Naive thymus-derived CD4-positive, alpha-beta T cell (primary cell): ENCODE measurements around the gene CYP4A22. TPM values are rescaled to one million over a fixed set of nuclear protein-coding genes. Genes with fewer than 3 reads are reported as not detected.
"Not testable (repeated sequence)": the region's sequence is repeated elsewhere in the genome, so short reads cannot be mapped to it uniquely, and the experiment has no call there.

Experiments used
- ATAC-seq: fragments of 150-1000 bp; cut with Tn5 transposase; 2 replicates; pipeline ENCODE4 v1.10.0; 2021; ENCODE audit warnings: mild to moderate bottlenecking, moderate library complexity
- CTCF ChIA-PET: fragments of 350-600 bp; sonication (Branson Sonifier 250); formaldehyde crosslinking; loops from one replicate; lab custom pipeline; 2021; ENCODE audit warnings: antibody characterized with exemption; lab: Charles Lee
- POLR2A ChIA-PET: fragments of 350-600 bp; sonication (Branson Sonifier 250); formaldehyde crosslinking; loops from one replicate; lab custom pipeline; 2021; ENCODE audit warnings: antibody characterized with exemption, inconsistent platforms; lab: Charles Lee
- DNase-seq, 9 donors: peaks; one replicate each; pipeline versions ENCODE4 v3.0.0 to v3.0.0-alpha.2; 2020 to 2022; ENCODE audit warnings: mixed read lengths in 1 of 9
- H3K27ac ChIP-seq: one replicate; pipeline ENCODE4 v1.7.0; 2013; ENCODE audit warnings: mild to moderate bottlenecking, low read depth, low read length, moderate library complexity
- H3K27me3 ChIP-seq, 2 donors: one replicate each; pipeline ENCODE4 v1.7.0; 2013; ENCODE audit warnings: low read length in 2 of 2, mild to moderate bottlenecking in 2 of 2, moderate library complexity in 2 of 2; ENCODE audit not compliant: control insufficient read depth in 2 of 2, insufficient read depth in 2 of 2
- H3K36me3 ChIP-seq, 3 experiments: 1 replicate in 2 of 3; 2 replicates in 1 of 3; pipeline ENCODE4 v1.7.0; 2013; ENCODE audit warnings: low read length in 3 of 3, mild to moderate bottlenecking in 3 of 3, moderate library complexity in 1 of 3; ENCODE audit not compliant: insufficient read depth in 3 of 3, control insufficient read depth in 2 of 3
- H3K4me1 ChIP-seq, 2 donors: one replicate each; pipeline ENCODE4 v1.7.0; 2013; ENCODE audit warnings: low read length in 2 of 2, mild to moderate bottlenecking in 2 of 2, moderate library complexity in 1 of 2; ENCODE audit not compliant: control insufficient read depth in 2 of 2, insufficient read depth in 2 of 2
- H3K4me3 ChIP-seq: 2 replicates; pipeline ENCODE4 v1.7.0; 2013; ENCODE audit warnings: mild to moderate bottlenecking, low read length
- H3K9me3 ChIP-seq, 3 experiments: 1 replicate in 2 of 3; 2 replicates in 1 of 3; pipeline ENCODE4 v1.7.0; 2013; ENCODE audit warnings: low read length in 3 of 3; ENCODE audit not compliant: control insufficient read depth in 2 of 3
- H3K27ac Mint-ChIP-seq, 9 donors: one replicate each; pipeline ENCODE4 v1.8.0; 2020 to 2022; ENCODE audit warnings: mixed read lengths in 9 of 9, mild to moderate bottlenecking in 8 of 9, moderate library complexity in 5 of 9, inconsistent platforms in 2 of 9
- H3K27me3 Mint-ChIP-seq, 5 donors: one replicate each; pipeline ENCODE4 v1.8.0; 2021 to 2022; ENCODE audit warnings: mixed read lengths in 5 of 5, mild to moderate bottlenecking in 1 of 5
- H3K36me3 Mint-ChIP-seq, 5 donors: one replicate each; pipeline ENCODE4 v1.8.0; 2020 to 2022; ENCODE audit warnings: mixed read lengths in 5 of 5, mild to moderate bottlenecking in 3 of 5, inconsistent platforms in 1 of 5
- H3K4me1 Mint-ChIP-seq, 7 donors: one replicate each; pipeline ENCODE4 v1.8.0; 2020 to 2022; ENCODE audit warnings: mixed read lengths in 7 of 7, mild to moderate bottlenecking in 3 of 7, inconsistent platforms in 1 of 7
- H3K4me3 Mint-ChIP-seq, 10 donors: one replicate each; pipeline ENCODE4 v1.8.0; 2020 to 2022; ENCODE audit warnings: mild to moderate bottlenecking in 10 of 10, mixed read lengths in 10 of 10, moderate library complexity in 6 of 10, inconsistent platforms in 2 of 10
- H3K9me3 Mint-ChIP-seq, 11 donors: one replicate each; pipeline ENCODE4 v1.8.0; 2020 to 2022; ENCODE audit warnings: mixed read lengths in 11 of 11, mild to moderate bottlenecking in 4 of 11, inconsistent platforms in 1 of 11, moderate library complexity in 1 of 11
- intact Hi-C, 2 donors: fragments of 100-400 bp; cut with micrococcal nuclease; formaldehyde crosslinking; loops; one replicate each; pipeline ENCODE4 v1.15.1; 2023
- polyA plus RNA-seq, 2 donors: library from polyadenylated mRNA; unstranded; fragments of 300-500 nt; fragmentation: Illumina TruSeq; gene quantifications; one replicate each; pipeline ENCODE4 v1.2.3, GENCODE V29; 2021
- total RNA-seq, 6 experiments: library from RNA in 5 of 6; stranded (reverse) in 5 of 6; gene quantifications; 1 replicate in 5 of 6; 2 replicates in 1 of 6; pipeline ENCODE4 v1.2.3 and lab custom pipeline; 2021 to 2026

The CYP4A22 gene
- total and polyA plus RNA-seq, 7 experiments from 2014 or later: not detected

DNA sequence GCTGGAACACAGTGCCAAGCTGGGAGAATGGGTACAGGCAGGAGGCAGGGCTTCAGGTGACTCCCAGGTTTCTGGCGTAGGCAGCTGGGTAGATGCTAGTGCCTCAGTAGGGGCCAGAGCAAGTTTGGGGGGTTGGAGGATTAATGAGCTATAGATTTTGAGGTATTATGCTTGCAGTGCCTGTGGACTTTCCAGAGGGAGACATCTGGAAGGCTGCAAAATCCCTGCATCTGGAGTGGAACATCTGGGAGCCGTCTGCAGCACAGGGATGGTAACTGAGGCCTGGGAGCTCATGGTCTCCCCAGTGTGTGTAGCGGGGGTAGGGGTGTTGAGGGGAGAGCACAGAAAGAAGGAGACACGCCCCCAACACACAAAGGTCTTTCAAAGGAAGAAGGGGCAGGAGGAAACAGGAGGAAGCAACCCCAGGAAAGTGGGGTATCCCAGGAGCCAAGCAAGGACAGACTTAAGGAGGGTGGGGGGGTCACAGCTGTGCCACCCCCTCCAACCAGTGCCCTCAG lies 54.8 kb downstream of the CYP4A22 start:
- intact Hi-C loops: loop anchor here (2.0 kb wide), 2 partner anchors 71 to 233 kb away; no protein-coding TSS in a partner anchor
- no peaks in the 10 kb centered on the region for H3K4me1 ChIP-seq

GRCh38 chr1:47192458-47193384 lies 55.5 kb downstream of the CYP4A22 start:
- Mint-ChIP-seq H3K27ac (peak overlapping the region in 1 of 9 donors; percentile 48), H3K9me3 (peaks cover 0 to 2% (median 0%) of the 10 kb centered on the region in 11 donors), H3K4me3 (no peak overlapping the region), H3K36me3 (no peaks in the 10 kb centered on the region), H3K27me3 (peaks cover 7 to 20% (median 9%) of the 10 kb centered on the region in 5 donors), H3K4me1 (peaks cover 0 to 2% (median 0%) of the 10 kb centered on the region in 7 donors)
- Histone ChIP-seq H3K4me3 (no peak overlapping the region), H3K36me3 (no peaks in the 10 kb centered on the region), H3K9me3 (no peaks in the 10 kb centered on the region), H3K27me3 (no peaks in the 10 kb centered on the region), H3K4me1 (no peaks in the 10 kb centered on the region), H3K27ac (no peak overlapping the region)
- peak; percentile 84 for ATAC-seq
- peak; percentile 25 to 72 (median 53) for DNase-seq
- intact Hi-C loops: loop anchor here (1.0 to 2.0 kb wide), 5 partner anchors 70 to 534 kb away; no protein-coding TSS in a partner anchor
- ChIA-PET POLR2A (no interaction called here), CTCF (interaction anchor here (0.5 to 3.1 kb wide), 12 partner anchors 8 to 533 kb away, joined by 3 to 23 read pairs (median 6); no protein-coding TSS in a partner anchor)

More for the DNA sequence above, 54.8 kb downstream of the CYP4A22 start:
- peaks cover 0 to 2% (median 0%) of the 10 kb centered on the region in 11 donors for H3K9me3 Mint-ChIP-seq
- ChIA-PET POLR2A (no interaction called here), CTCF (interaction anchor here (0.6 to 3.1 kb wide), 5 partner anchors 8 to 520 kb away, joined by 3 to 23 read pairs (median 6); no protein-coding TSS in a partner anchor)
- peaks cover 7 to 17% (median 7%) of the 10 kb centered on the region in 5 donors for H3K27me3 Mint-ChIP-seq
- H3K27me3 ChIP-seq: no peaks in the 10 kb centered on the region
- no peak overlapping the region for H3K4me3 ChIP-seq
- no peak overlapping the region for H3K27ac ChIP-seq
- H3K9me3 ChIP-seq: no peaks in the 10 kb centered on the region
- peaks cover 0 to 2% (median 0%) of the 10 kb centered on the region in 7 donors for H3K4me1 Mint-ChIP-seq
- no peak overlapping the region for H3K27ac Mint-ChIP-seq
- H3K4me3 Mint-ChIP-seq: no peak overlapping the region
- no peak for ATAC-seq
- H3K36me3 Mint-ChIP-seq: no peaks in the 10 kb centered on the region
- DNase-seq: no peak
- no peaks in the 10 kb centered on the region for H3K36me3 ChIP-seq

GRCh38 chr1:47193496-47193895 lies 56.3 kb downstream of the CYP4A22 start:
- H3K27ac ChIP-seq, H3K36me3 ChIP-seq, ATAC-seq, H3K4me3 Mint-ChIP-seq, H3K9me3 ChIP-seq, H3K27me3 ChIP-seq, DNase-seq, H3K4me3 ChIP-seq, H3K36me3 Mint-ChIP-seq, H3K9me3 Mint-ChIP-seq, H3K4me1 Mint-ChIP-seq, H3K27ac Mint-ChIP-seq, H3K4me1 ChIP-seq, POLR2A ChIA-PET: not testable (repeated sequence)
- intact Hi-C loops: loop anchor here (1.0 to 2.0 kb wide), 5 partner anchors 69 to 533 kb away; no protein-coding TSS in a partner anchor
- H3K27me3 Mint-ChIP-seq: peaks cover 13 to 28% (median 16%) of the 10 kb centered on the region in 5 donors
- CTCF ChIA-PET: interaction anchor here (0.5 to 3.1 kb wide), 12 partner anchors 8 to 533 kb away, joined by 3 to 23 read pairs (median 6); no protein-coding TSS in a partner anchor

- no peak for ATAC-seq
Measured at GRCh38 chr1:47194311-47194710, 57.1 kb downstream of the CYP4A22 start.

GRCh38 chr1:47195981-47196380 lies 58.7 kb downstream of the CYP4A22 start:
- H3K27ac Mint-ChIP-seq, H3K4me3 Mint-ChIP-seq, H3K27ac ChIP-seq, H3K9me3 Mint-ChIP-seq, H3K4me3 ChIP-seq, H3K4me1 ChIP-seq, CTCF ChIA-PET, DNase-seq, POLR2A ChIA-PET, ATAC-seq, H3K9me3 ChIP-seq, H3K36me3 Mint-ChIP-seq, H3K27me3 ChIP-seq, intact Hi-C loops, H3K4me1 Mint-ChIP-seq, H3K36me3 ChIP-seq: not testable (repeated sequence)
- peaks cover 31 to 47% (median 37%) of the 10 kb centered on the region in 5 donors for H3K27me3 Mint-ChIP-seq

More at GRCh38 chr1:47194311-47194710, 57.1 kb downstream of the CYP4A22 start:
- H3K9me3 Mint-ChIP-seq: peaks cover 0 to 2% (median 0%) of the 10 kb centered on the region in 11 donors
- ChIA-PET CTCF (interaction anchor here (0.8 to 3.1 kb wide), 4 partner anchors 10 to 531 kb away, joined by 3 to 23 read pairs (median 3); partner anchors contain the start of gene ATPAF1), POLR2A (no interaction called here)
- Histone ChIP-seq H3K27me3 (no peaks in the 10 kb centered on the region), H3K4me1 (no peaks in the 10 kb centered on the region), H3K27ac (no peak overlapping the region), H3K36me3 (no peaks in the 10 kb centered on the region), H3K4me3 (no peak overlapping the region), H3K9me3 (no peaks in the 10 kb centered on the region)
- no peaks in the 10 kb centered on the region for H3K36me3 Mint-ChIP-seq
- no peak for DNase-seq
- intact Hi-C loops: no loop called here
- no peak overlapping the region for H3K27ac Mint-ChIP-seq
- peaks cover 21 to 34% (median 25%) of the 10 kb centered on the region in 5 donors for H3K27me3 Mint-ChIP-seq
- H3K4me3 Mint-ChIP-seq: no peak overlapping the region
- H3K4me1 Mint-ChIP-seq: peaks cover 0 to 2% (median 0%) of the 10 kb centered on the region in 7 donors

- no peaks in the 10 kb centered on the region for H3K9me3 ChIP-seq
- H3K36me3 Mint-ChIP-seq: no peaks in the 10 kb centered on the region
- ChIA-PET CTCF (interaction anchor here (0.9 kb wide), 1 partner anchor 11 kb away, joined by 3 read pairs; no protein-coding TSS in a partner anchor), POLR2A (no interaction called here)
- peaks cover 0 to 2% (median 0%) of the 10 kb centered on the region in 7 donors for H3K4me1 Mint-ChIP-seq
- H3K36me3 ChIP-seq: no peaks in the 10 kb centered on the region
- no peak overlapping the region for H3K27ac Mint-ChIP-seq
- no peak overlapping the region for H3K27ac ChIP-seq
- no peaks in the 10 kb centered on the region for H3K9me3 Mint-ChIP-seq
- H3K4me3 Mint-ChIP-seq: no peak overlapping the region
- intact Hi-C loops: no loop called here
- no peak for DNase-seq
- H3K4me1 ChIP-seq: no peaks in the 10 kb centered on the region
- no peaks in the 10 kb centered on the region for H3K27me3 ChIP-seq
- peaks cover 35 to 53% (median 39%) of the 10 kb centered on the region in 5 donors for H3K27me3 Mint-ChIP-seq
- no peak overlapping the region for H3K4me3 ChIP-seq
- ATAC-seq: no peak
Measured at GRCh38 chr1:47196622-47197021, 59.4 kb downstream of the CYP4A22 start.
